Ramos (cell line): ENCODE data around the gene EDAR.

Experiments
- in situ Hi-C: fragments of 300-500 bp; cut with MboI; formaldehyde crosslinking; loops from one replicate; pipeline ENCODE4 v1.14.3; 2022; ENCODE audit warnings: low sequenced_read_pairs; ENCODE audit not compliant: unreplicated experiment

Gene EDAR

GRCh38 chr2:108988796-108989713 lies at the start of gene EDAR:
Gene EDAR, minus strand, starts transcription at chr2:108989220. Its CDS starts 58,206 bp downstream, at chr2:108931014.
- in situ Hi-C loops: no loop called here

- in situ Hi-C loops: no loop called here
These were observed 44.2 kb upstream of the EDAR start for GRCh38 chr2:109033171-109033570.

GRCh38 chr2:109032229-109032820 lies 43.3 kb upstream of the EDAR start:
- in situ Hi-C loops: no loop called here

- in situ Hi-C loops: no loop called here
These were observed 42.6 kb upstream of the EDAR start for GRCh38 chr2:109031476-109032228.

GRCh38 chr2:109030870-109031475 lies 42.0 kb upstream of the EDAR start:
- in situ Hi-C loops: no loop called here

GRCh38 chr2:109029490-109030201 lies 40.6 kb upstream of the EDAR start:
- in situ Hi-C loops: no loop called here

- in situ Hi-C loops: no loop called here
These were observed 39.9 kb upstream of the EDAR start for GRCh38 chr2:109028738-109029489.

GRCh38 chr2:109028277-109028676 lies 39.3 kb upstream of the EDAR start:
- in situ Hi-C loops: no loop called here

- in situ Hi-C loops: no loop called here
These were observed 38.7 kb upstream of the EDAR start for GRCh38 chr2:109027702-109028101.

GRCh38 chr2:109024477-109024876 lies 35.5 kb upstream of the EDAR start:
- in situ Hi-C loops: no loop called here

- in situ Hi-C loops: no loop called here
These were observed 32.9 kb upstream of the EDAR start for GRCh38 chr2:109021895-109022300.

GRCh38 chr2:109020217-109020637 lies 31.2 kb upstream of the EDAR start:
- in situ Hi-C loops: no loop called here

GRCh38 chr2:109018452-109018851 lies 29.4 kb upstream of the EDAR start:
- in situ Hi-C loops: no loop called here

GRCh38 chr2:109017017-109017416 lies 28.0 kb upstream of the EDAR start:
- in situ Hi-C loops: no loop called here

- in situ Hi-C loops: no loop called here
These were observed 27.4 kb upstream of the EDAR start for GRCh38 chr2:109016376-109016775.

GRCh38 chr2:109014476-109014875 lies 25.5 kb upstream of the EDAR start:
- in situ Hi-C loops: no loop called here

- in situ Hi-C loops: no loop called here
These were observed 24.0 kb upstream of the EDAR start for GRCh38 chr2:109013051-109013450.

- in situ Hi-C loops: no loop called here
These were observed 21.0 kb upstream of the EDAR start for GRCh38 chr2:109009920-109010610.

- in situ Hi-C loops: no loop called here
These were observed 18.0 kb upstream of the EDAR start for GRCh38 chr2:109006971-109007370.
